NCI-H69 (cell line): Measurements from ENCODE around the gene C16orf87.
"Not testable (repeated sequence)": the region's sequence is repeated elsewhere in the genome, so short reads cannot be mapped to it uniquely, and the experiment has no call there.

ENCODE experiments used
- DNase-seq: peaks from one replicate; lab custom pipeline; 2025; lab: John Stamatoyannopoulos, UW

Gene C16orf87

DNA sequence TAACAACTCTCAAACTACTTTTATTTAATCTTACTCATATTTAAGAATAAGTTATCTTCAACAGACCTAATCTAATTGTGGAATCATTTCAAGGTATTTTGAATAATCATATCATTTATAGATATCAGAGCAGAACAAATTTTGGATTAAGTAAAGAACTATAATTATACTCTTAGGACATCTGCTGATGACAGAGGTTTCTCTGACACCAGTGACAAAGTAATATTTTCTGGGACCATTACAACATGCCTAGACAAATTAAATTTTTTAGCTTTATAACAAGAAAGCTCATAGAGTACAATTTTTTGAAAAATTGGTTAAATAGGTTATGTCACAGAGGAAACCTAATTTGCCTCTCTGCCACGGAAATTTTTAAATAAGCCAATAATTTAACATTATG lies 30.5 kb downstream of the C16orf87 start:
- DNase-seq: no peak

DNA sequence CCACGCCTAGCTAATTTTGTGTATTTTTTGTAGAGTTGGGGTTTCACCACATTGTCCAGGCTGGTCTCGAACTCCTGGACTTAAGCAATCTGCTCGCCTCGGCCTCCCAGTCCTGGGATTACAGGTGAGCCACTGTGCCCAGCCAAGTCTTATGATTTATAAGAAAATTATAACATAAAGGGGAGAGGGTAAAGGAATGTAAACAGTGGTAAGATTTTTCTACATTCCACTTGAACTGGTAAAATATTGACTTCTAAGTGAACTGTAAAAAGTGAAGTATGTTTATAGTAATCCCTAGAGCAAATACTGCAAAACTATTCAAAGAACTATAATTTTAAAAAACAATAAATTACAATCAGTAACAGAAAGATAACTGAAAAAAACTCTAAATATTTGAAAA lies 33.5 kb downstream of the C16orf87 start:
- no peak for DNase-seq

DNA sequence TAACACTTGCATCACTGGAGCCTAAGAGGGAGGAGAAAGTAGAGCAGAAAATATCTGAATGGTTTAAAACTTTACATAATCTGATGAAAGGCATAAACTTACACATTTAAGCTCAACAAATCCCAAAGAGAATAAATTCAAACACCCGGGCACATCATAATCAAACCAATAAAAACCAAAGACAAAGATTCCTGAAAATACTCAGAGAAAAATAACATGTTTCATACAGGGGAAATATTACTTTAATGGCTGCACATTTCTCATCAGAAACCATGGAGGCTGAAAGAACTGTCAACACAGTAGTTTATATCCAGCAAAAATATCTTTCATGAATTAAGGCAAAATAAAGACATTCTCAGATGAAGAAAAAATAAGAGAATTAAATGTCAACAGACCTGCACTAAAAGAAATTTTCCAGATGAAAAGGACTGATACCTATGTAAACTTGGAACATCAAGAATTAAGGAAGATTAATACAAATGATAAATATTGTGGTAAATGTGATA lies 34.2 kb downstream of the C16orf87 start:
- no peak for DNase-seq

DNA sequence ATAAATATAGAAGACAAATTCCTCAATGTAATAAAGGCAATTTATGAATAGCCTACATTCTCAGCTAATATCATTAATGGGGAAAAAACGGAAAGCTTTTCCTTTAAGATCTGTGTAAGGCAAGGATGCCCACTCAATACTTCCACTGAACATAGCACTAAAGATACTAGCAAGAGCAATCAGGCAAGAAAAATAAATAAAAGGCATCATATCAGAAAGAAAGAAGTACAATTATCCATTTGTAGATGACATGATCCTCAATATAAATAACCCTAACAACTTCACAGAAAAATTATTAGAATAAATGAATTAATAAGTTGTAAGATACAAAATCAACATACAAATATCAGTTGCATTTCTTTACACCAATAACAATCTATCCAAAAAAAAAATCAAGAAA lies 37.1 kb downstream of the C16orf87 start:
- no peak for DNase-seq

DNA sequence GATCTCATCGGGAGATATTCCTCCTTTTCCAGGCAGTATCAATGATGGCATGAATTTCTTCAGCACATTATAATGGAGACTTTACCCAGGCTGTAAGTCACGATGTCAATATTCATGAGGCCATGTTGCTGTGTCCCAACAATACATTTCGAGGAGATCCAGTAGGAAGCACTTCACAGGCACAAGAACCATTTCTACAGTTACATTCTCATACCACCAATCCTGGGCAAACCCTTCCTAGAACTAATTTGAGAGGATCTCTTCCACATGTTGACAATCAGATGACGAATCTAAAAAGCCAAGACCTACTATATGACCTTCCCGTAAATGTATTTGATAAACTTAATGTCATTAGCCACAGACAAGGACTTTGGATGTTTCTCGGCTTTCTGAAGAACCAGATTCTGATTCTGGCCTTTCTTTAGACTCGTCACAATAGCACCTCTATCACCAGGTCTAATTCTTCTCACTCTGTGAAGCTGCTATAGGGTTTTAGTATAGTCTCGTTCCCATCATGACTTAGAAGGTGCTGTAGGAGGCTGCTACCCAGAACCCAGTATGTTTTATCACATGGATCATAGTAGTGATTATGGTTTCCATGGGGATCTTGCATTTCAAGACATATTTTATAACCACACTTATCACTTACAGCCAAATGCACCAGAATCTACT lies 40.2 kb downstream of the C16orf87 start:
- DNase-seq: no peak

DNA sequence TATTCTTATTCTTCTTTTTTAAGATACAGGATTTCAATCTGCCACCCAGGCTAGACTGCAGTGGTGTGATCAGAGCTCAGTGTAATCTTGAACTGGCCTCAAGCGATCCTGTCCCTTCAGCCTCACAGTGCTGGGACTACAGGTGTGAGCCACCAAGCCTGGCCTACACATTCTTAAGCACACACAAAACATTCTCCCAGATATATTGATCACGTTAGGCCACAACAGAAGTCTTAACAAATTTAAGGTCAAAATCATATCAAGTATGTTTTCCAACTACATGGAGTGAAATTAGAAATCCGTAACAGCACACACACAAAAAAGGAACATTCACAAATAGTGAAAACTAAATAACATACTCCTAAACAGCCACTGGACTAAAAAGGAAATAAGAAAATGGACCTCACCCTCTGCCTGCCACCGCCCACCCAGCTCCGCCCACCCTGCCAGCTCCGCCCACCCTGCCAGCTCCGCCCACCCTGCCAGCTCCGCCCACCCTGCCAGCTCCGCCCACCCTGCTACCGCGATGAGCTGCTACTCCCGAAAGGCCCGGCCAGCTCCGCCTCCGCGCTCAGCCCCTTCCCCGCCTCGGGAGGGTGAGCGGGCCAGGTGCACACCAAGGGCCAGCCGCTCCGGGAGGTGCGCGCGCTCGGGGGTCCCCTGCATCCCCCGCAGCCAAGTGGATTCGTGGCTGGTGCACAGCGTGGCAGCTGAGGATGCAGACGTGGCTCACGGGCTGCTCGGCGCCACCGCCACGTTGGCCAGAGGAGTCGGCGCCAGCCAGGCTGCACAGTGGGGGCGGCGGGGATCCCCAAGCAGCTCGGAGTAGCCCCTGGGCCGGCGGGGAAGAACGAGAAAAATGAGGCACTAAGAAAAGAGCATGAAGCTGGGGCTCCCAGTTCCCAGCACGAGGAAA lies 41.2 kb downstream of the C16orf87 start:
- DNase-seq: peak; percentile 80

DNA sequence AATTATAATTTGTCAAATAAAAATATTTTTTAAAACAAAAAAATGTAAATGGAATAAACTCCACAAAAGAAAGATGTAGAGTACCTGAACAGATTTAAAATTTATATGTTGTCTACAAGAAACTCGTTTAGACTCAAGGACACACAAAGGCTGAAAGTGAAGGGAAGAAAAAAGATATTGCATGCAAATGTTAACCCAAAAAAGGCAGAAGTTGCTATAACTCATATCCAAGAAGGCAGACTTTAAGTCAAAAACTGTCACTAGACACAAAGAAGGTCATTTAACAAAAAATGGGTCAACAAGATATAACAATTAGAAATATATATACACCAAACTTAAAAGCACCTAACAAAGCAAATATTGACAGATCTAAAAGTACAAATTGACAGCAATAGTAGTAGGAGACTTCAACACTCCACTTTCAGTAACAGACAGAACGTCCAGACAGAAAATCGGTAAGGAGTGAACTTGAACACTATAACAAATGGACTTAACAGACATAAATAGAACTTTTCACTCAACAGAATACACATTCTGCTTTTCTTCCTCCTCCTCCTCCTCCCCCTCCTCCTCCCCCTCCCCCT lies 42.0 kb downstream of the C16orf87 start:
- DNase-seq: peak; percentile 31

DNA sequence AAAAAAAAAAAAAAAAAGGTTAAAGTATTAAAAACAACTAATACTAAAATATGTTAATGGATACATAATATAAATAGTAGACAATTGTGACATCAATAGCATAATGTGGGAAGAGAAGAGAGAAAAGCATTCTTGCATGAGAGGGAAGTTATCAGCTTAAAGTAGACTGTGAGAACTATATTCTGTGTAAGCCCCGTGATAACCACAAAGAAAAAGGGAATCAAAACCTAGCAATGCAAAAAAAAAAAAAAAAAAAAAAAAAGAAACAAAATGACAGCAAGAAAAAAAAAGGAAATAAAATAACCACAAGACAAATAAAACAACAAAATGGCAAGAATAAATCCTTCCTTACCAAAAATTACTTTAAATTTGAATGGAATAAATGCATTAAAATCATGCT lies 43.1 kb downstream of the C16orf87 start:
- DNase-seq: no peak

DNA sequence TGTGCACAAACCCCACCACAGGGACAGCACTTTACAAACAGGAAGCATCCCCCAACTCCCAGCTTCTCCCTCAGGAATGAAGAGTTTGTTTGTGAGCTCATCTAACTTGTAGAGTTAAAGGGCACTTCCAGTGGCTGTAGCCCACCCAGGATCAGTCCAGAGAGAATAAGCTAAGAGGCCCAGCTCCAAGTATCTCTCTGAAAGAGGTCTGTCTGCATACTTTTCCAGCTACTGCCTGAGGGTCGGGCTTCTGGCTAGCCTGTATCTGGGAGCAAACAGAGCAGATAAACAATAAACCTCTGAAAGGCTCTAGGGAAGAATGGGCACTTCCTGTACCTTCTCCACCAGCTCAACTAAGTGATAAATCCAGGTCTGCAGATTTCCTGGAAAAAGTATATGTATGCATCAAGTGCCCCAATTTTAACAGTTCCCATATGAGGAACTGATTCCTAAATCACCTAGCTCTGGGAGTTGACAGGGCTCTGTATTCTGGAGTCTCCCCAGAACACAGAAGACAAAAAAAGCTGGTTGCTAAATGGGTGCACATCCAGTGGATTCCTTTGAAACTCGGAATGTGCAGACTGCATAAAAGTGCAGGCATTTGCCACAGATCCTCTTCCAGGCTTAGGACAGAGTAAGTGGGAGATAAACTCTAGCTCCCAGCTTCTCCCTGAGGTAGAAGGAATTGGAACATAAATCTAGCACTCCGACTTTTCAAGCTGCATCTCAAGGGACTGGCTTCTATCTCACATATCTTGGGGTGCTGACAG lies 45.7 kb downstream of the C16orf87 start:
- no peak for DNase-seq

DNA sequence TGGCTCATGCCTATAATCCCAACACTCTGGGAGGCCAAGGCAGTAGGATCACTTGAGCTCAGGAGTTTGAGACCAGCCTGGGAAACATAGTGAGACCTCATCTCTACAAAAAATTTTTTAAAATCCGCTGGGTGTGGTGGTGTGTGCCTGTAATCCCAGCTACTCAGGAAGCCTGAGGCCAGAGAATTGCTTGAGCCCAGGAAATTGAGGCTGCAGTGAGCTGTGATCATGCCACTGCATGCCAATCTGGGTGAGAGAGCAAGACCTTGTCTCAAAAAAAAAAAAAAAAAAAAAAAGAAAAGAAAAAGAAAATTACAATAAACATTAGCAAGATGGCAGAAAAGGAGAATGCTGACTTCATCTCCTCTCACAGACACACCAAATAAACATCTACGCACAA lies 46.4 kb downstream of the C16orf87 start:
- DNase-seq: not testable (repeated sequence)

DNA sequence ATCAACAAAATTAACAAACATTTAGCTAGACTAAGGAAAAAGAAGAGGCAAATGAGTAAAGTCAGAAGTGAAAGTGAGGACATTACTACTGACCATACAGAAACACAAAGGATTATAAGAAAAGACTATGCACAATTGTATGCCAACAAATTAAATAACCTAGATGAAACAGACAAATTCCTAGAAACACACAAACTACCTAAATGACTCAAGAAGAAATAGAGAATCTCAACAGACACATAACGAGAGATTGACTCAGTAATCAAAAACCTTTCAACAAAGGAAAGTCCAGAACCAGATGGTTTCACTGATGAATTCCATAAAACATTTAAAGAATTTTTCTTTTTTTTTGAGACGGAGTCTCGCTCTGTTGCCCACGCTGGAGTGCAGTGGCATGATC lies 47.2 kb downstream of the C16orf87 start:
- no peak for DNase-seq

DNA sequence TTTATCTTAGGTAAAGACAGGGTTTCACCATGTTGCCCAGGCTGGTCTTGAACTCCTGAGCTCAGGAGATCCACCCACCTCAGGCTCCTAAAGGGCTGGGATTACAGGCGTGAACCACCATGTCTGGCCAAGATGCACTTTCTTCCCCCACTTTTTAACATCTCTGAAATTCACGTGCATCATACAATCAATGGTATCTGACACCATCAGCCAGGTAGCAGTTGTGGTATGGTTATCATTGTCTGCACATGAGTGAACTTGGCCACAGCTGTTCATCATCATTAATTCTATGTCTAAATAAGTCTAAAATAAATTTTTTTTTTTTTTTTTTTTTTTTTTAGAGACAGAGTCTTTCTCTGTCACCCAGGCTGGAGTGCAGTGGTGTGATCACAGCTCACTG lies 48.7 kb downstream of the C16orf87 start:
- no peak for DNase-seq

DNA sequence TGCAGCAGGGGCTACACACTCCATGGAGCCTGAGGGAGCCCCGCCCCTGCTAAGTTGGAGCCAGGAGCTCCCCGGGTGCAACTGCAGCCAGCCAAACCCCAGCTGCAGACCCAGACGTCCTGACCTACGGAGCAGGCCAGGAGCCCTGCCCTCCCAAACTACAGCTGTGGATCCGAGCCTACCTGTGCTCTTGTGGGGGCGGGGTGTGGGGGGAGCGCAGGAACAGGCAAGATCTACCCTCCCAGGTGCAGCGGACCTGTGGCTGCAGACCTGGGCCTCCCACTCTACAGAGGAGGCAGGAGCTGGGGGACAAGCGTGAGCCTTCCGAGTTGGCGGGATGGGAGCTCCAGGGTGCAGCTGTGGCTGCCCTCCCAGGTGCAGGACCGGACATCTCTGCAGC lies 53.2 kb downstream of the C16orf87 start:
- no peak for DNase-seq

DNA sequence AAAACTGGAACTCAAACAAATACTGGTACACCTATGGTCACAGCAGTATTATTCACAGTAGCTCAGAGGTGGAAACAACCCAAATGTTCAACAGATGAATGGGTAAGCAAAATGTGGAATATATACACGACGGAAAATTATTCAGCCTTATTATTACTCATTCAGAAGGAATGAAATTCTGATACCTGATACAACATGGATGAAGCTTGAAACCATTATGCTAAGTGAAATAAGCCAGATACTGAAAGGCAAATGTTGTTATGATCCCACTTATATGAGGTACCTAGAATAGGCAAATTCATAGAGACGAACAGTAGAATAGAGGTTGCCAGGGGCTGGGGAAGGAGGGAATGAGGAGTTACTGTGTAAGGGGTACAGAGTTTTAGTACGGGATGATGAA lies 55.8 kb downstream of the C16orf87 start:
- no peak for DNase-seq

DNA sequence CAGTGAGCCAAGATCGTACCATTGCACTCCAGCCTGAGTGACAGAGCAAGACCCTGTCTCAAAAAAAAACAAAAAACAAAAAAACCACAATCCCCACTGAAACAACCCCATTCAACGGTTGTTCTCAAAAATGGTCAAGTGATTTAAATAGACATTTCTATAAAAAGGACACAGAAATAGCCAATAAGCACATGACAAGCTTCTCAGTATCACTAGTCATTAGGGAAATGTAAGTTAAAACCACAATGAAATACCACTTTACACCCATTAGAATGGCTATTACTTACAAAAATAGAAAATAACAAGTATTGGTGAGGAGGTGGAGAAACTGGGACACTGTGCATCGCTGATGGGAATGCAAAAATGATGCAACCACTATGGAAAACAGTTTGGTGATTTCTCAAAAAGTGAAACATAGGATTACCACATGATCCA lies 56.2 kb downstream of the C16orf87 start:
- no peak for DNase-seq

DNA sequence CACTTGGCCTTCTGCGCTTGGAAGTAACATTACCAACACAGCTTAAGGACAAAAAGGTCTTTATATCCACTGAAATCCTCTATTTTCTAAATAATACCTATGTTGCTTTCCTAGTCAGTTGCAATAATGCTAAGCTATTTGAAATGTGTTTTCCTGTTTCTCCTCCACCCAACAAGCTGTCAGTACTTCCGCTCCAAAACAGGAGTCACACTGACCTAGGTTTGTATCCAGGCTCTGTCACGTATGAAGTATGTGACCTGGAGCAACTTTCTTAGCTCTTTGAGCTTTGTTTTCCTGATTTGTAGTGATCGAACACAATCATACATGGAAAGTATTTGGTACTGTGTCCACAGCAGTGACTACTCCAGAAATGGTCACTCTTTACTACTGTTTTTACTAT lies 58.5 kb downstream of the C16orf87 start:
- DNase-seq: no peak

DNA sequence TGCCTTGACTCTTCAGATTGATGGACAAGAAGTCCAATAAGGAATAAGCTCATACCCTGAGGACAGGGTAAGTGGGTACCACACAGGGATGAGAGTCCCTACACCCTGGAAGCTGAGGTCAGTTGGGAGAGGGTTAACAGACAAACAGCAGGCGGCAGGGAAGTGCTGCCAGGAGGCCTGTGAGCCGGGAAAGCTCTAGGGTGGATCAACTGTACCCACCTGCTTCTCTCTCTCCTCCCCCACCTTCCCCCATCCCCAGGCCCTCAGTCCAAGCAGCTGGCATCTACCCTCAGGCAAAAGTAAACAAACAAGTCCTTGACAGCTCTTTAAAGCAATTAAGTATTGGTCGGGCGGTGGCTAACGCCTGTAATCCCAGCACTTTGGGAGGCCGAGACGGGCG lies 62.2 kb downstream of the C16orf87 start:
- DNase-seq: peak; percentile 96

DNA sequence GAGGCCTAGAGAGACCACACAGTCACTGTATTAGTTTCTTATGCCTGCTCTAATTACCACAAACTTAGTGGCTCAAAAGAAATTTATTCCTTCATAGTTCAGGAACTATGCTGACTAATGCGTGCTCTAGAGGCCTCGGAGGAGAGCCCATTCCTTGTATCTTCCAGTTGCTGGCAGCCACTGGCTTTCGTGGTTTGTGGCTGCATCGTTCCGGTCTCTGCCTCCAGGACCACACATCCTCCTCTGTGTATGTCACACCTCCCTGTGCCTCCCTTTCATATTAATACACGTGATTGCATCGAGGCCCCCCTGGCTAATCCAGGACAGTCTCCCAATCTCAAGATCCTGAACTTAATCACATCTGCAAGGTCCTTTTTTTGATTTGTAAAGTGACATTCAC lies 65.9 kb downstream of the C16orf87 start:
- DNase-seq: no peak

DNA sequence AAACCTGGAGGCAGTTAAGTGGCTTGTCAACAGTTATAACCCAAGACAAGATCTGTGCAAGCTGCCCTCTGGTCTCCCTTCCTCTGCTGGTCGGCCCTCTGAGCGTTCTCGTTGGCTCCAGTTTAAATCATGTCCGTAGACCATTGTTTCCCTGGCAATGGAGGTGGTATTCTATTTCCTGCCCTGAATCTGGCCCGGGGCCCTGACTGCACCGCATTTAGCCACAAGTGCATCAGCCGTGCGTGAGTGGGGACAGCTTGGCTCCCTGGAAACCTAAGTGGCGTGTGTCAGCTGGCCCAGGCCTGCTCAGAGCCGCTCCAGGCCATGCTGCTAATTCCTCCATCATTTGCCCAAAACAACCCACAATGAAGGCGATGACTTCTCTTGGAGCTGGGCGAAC lies 67.8 kb downstream of the C16orf87 start:
- DNase-seq: peak; percentile 84

DNA sequence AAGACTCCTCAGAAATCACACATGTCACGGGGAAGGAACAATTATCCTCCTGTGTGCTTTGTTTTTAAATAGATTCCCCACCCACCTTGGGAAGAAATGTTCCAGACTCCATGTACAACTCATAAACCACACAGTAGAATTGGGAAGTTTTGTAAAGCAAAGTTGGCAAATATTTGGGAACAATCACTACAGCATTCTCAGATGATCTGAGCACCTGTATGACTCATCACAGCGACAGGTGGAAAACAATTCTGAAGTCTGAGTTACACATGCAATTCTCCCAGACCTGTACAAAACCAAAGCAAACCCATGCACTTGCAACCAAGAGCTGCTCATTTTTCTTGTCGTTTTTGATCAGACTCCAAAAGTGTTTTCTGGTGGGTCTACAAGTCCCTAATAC lies 68.4 kb downstream of the C16orf87 start:
- peak; percentile 88 for DNase-seq

DNA sequence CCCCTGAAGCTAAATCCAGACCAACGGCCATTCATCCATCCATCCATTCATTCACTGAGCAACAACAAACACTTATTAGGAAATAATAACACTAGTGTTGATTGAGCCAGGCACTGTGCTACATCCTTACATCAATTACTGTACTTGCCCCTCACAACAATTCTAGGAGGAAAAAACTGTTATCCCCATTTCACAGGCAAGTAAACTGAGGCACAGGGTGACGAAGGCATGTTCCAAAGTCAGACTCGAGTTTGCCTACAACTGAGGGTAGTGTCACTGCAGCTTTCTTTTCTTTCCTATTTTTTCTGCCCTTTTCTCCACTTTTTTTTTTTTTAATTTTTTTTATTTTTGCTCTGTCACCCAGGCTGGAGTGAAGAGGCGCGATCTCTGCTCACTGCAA lies 71.7 kb downstream of the C16orf87 start:
- no peak for DNase-seq
